ENCODE results near the gene WTIP.
"Not testable (repeated sequence)": the region's sequence is repeated elsewhere in the genome, so short reads cannot be mapped to it uniquely, and the experiment has no call there.

Gene WTIP

DNA sequence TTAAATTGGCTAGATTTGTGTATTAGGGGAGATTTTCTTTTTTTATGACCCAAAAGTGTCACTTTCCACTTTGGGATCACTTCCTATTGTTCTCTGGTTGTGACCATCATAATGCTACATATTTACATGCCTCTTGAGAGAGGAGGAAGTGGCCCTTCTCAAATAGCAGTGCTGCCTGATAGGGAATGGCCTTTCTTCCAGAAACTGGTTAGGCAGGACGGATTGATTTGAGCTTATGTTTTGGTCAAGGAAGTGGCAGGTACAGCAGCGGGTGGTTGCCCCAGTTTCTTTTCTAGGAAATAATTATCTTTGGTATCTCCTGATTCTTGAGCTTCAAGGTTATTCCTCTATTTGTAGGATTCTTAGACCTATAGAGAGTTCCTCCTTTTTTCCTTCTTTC is 21.9 kb upstream of the WTIP start:
- no peak for DNase-seq (ENCODE audit: low spot score)
- H3K27me3 ChIP-seq (ENCODE audit: insufficient read depth, poor library complexity, severe bottlenecking), result no peaks in the 10 kb centered on the region
- H3K4me1 ChIP-seq (ENCODE audit: insufficient read depth, poor library complexity, severe bottlenecking), result no peaks in the 10 kb centered on the region
- peaks cover 92% of the 10 kb centered on the region for H3K36me3 ChIP-seq (ENCODE audit: low read depth)
- ATAC-seq (ENCODE audit: low read depth), result no peak
- H3K9me3 ChIP-seq (ENCODE audit: severe bottlenecking), result no peaks in the 10 kb centered on the region
- no peak overlapping the region for H3K27ac ChIP-seq (ENCODE audit: poor library complexity, severe bottlenecking)
- TF ChIP-seq CTCF (IDR thresholded peaks at IDR 0.05; ENCODE audit: poor library complexity, severe bottlenecking), result no peak
- H3K4me3 ChIP-seq (ENCODE audit: severe bottlenecking), result no peak overlapping the region

- H3K36me3 ChIP-seq (ENCODE audit: low read depth), result peaks cover 95% of the 10 kb centered on the region
- H3K4me1 ChIP-seq (ENCODE audit: insufficient read depth, poor library complexity, severe bottlenecking), result no peaks in the 10 kb centered on the region
- no peaks in the 10 kb centered on the region for H3K9me3 ChIP-seq (ENCODE audit: severe bottlenecking)
- no peak overlapping the region for H3K27ac ChIP-seq (ENCODE audit: poor library complexity, severe bottlenecking)
- no peak for TF ChIP-seq CTCF (IDR thresholded peaks at IDR 0.05; ENCODE audit: poor library complexity, severe bottlenecking)
- H3K27me3 ChIP-seq (ENCODE audit: insufficient read depth, poor library complexity, severe bottlenecking), result no peaks in the 10 kb centered on the region
- DNase-seq (ENCODE audit: low spot score), result no peak
- no peak overlapping the region for H3K4me3 ChIP-seq (ENCODE audit: severe bottlenecking)
- no peak for ATAC-seq (ENCODE audit: low read depth)
Observed at GRCh38 chr19:34461375-34462100, 20.0 kb upstream of the WTIP start.

GRCh38 chr19:34464785-34465184 is 16.8 kb upstream of the WTIP start:
- ATAC-seq (ENCODE audit: low read depth); H3K9me3 ChIP-seq (ENCODE audit: severe bottlenecking); H3K4me1 ChIP-seq (ENCODE audit: insufficient read depth, poor library complexity, severe bottlenecking); H3K27ac ChIP-seq (ENCODE audit: poor library complexity, severe bottlenecking); H3K4me3 ChIP-seq (ENCODE audit: severe bottlenecking); DNase-seq (ENCODE audit: low spot score); H3K27me3 ChIP-seq (ENCODE audit: insufficient read depth, poor library complexity, severe bottlenecking): not testable (repeated sequence)
- peaks cover 96% of the 10 kb centered on the region for H3K36me3 ChIP-seq (ENCODE audit: low read depth)

DNA sequence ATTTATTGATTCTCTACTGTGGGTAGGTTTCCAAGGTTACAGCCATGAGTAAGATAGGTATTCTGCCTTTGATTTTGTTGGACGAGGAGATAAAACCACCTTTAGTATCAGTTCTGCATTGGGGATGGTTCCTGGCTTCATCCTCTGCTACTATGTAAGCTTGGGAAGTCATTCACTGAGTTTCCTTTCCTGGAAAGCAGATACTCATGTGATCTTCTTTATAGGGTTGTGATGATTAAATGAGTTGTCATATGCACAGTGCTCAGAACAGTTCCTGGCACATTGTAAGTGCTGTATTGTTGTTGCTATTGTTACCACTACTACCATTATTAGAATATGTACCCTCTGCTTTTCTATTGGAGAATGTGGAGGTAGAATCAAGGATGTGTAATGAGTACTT is 13.1 kb upstream of the WTIP start:
- TF ChIP-seq CTCF (IDR thresholded peaks at IDR 0.05; ENCODE audit: poor library complexity, severe bottlenecking), result no peak
- no peak overlapping the region for H3K27ac ChIP-seq (ENCODE audit: poor library complexity, severe bottlenecking)
- no peak for DNase-seq (ENCODE audit: low spot score)
- no peak overlapping the region for H3K4me3 ChIP-seq (ENCODE audit: severe bottlenecking)
- no peaks in the 10 kb centered on the region for H3K4me1 ChIP-seq (ENCODE audit: insufficient read depth, poor library complexity, severe bottlenecking)
- ATAC-seq (ENCODE audit: low read depth), result no peak
- no peaks in the 10 kb centered on the region for H3K9me3 ChIP-seq (ENCODE audit: severe bottlenecking)
- no peaks in the 10 kb centered on the region for H3K27me3 ChIP-seq (ENCODE audit: insufficient read depth, poor library complexity, severe bottlenecking)
- peaks cover 91% of the 10 kb centered on the region for H3K36me3 ChIP-seq (ENCODE audit: low read depth)

GRCh38 chr19:34469026-34469425 is 12.5 kb upstream of the WTIP start:
- peaks cover 88% of the 10 kb centered on the region for H3K36me3 ChIP-seq (ENCODE audit: low read depth)
- not testable (repeated sequence) for DNase-seq (ENCODE audit: low spot score); H3K27ac ChIP-seq (ENCODE audit: poor library complexity, severe bottlenecking); H3K4me3 ChIP-seq (ENCODE audit: severe bottlenecking); H3K27me3 ChIP-seq (ENCODE audit: insufficient read depth, poor library complexity, severe bottlenecking); H3K9me3 ChIP-seq (ENCODE audit: severe bottlenecking); ATAC-seq (ENCODE audit: low read depth); H3K4me1 ChIP-seq (ENCODE audit: insufficient read depth, poor library complexity, severe bottlenecking)
